CD4-positive, alpha-beta T cell (primary cell): Measurements from ENCODE around the gene RBMS3. TPM values are rescaled to one million over a fixed set of nuclear protein-coding genes. Genes with fewer than 3 reads are reported as not detected.

Experiments used
- ATAC-seq: fragments of 200-7000 bp; cut with Tn5 transposase; one replicate; pipeline ENCODE4 v1.10.0; 2022; ENCODE audit warnings: mild to moderate bottlenecking; ENCODE audit not compliant: poor library complexity
- CTCF ChIA-PET: fragments of 350-600 bp; sonication (Branson Sonifier 250); formaldehyde crosslinking; loops from one replicate; lab custom pipeline; 2021; ENCODE audit warnings: antibody characterized with exemption, inconsistent platforms; lab: Charles Lee
- POLR2A ChIA-PET: fragments of 350-600 bp; sonication (Branson Sonifier 250); formaldehyde crosslinking; loops from one replicate; lab custom pipeline; 2021; ENCODE audit warnings: antibody characterized with exemption, inconsistent platforms; lab: Charles Lee
- DNase-seq, 14 experiments: peaks; one replicate each; pipeline ENCODE4 v3.0.0-alpha.2; 2013 to 2020; ENCODE audit warnings: mixed read lengths in 2 of 14
- H3K27ac ChIP-seq, 2 donors: one replicate each; pipeline versions ENCODE4 v1.5.1 to v1.7.0; 2013; ENCODE audit warnings: low read length in 2 of 2, low read depth in 1 of 2, mild to moderate bottlenecking in 1 of 2
- H3K27me3 ChIP-seq, 2 experiments: 1 replicate in 1 of 2; 2 replicates in 1 of 2; pipeline versions ENCODE4 v1.6.1 to v1.7.0; 2013; ENCODE audit warnings: low read length in 2 of 2, control low read depth in 1 of 2, mild to moderate bottlenecking in 1 of 2, moderate library complexity in 1 of 2; ENCODE audit not compliant: insufficient read depth in 2 of 2, control insufficient read depth in 1 of 2
- H3K36me3 ChIP-seq: one replicate; pipeline ENCODE4 v1.6.1; 2013; ENCODE audit warnings: low read length, control low read depth; ENCODE audit not compliant: insufficient read depth
- H3K4me1 ChIP-seq: one replicate; pipeline ENCODE4 v1.6.1; 2013; ENCODE audit warnings: low read length, control low read depth; ENCODE audit not compliant: insufficient read depth
- H3K4me3 ChIP-seq: one replicate; pipeline ENCODE4 v1.5.1; 2013; ENCODE audit warnings: mild to moderate bottlenecking, low read length, moderate library complexity
- H3K9me3 ChIP-seq, 2 experiments: 1 replicate in 1 of 2; 2 replicates in 1 of 2; pipeline versions ENCODE4 v1.6.1 to v1.7.0; 2013; ENCODE audit warnings: low read length in 2 of 2, mild to moderate bottlenecking in 2 of 2, control low read depth in 1 of 2, moderate library complexity in 1 of 2; ENCODE audit not compliant: control insufficient read depth in 1 of 2, insufficient read depth in 1 of 2
- H3K27ac Mint-ChIP-seq: one replicate; pipeline ENCODE4 v1.8.0; 2020; ENCODE audit warnings: mixed read lengths
- H3K27me3 Mint-ChIP-seq: one replicate; pipeline ENCODE4 v1.8.0; 2021; ENCODE audit warnings: mixed read lengths
- H3K36me3 Mint-ChIP-seq: one replicate; pipeline ENCODE4 v1.8.0; 2021; ENCODE audit warnings: low read depth, mixed read lengths
- H3K4me1 Mint-ChIP-seq: one replicate; pipeline ENCODE4 v1.8.0; 2021; ENCODE audit warnings: low read depth, mixed read lengths
- H3K4me3 Mint-ChIP-seq: one replicate; pipeline ENCODE4 v1.8.0; 2020; ENCODE audit warnings: mild to moderate bottlenecking, mixed read lengths
- H3K9me3 Mint-ChIP-seq: one replicate; pipeline ENCODE4 v1.8.0; 2020; ENCODE audit warnings: mixed read lengths
- intact Hi-C, 2 experiments: fragments of 100-400 bp; cut with DNase I in 1 of 2; cut with micrococcal nuclease in 1 of 2; formaldehyde crosslinking; loops; one replicate each; pipeline versions ENCODE4 v1.15.1 to v1.9.0; 2023 to 2025; cut with DNase I, micrococcal nuclease
- total RNA-seq, 174 experiments: library from RNA in 2 of 174; stranded (reverse) in 2 of 174; gene quantifications; one replicate each; pipeline ENCODE4 v1.2.3 and lab custom pipeline; 2021 to 2026
- TF ChIP-seq, protein P1 (sequence below): fragments of 200-600 bp; IDR thresholded peaks from one replicate; pipeline ENCODE4 v1.8.0; 2022; ENCODE audit warnings: antibody characterized with exemption, mild to moderate bottlenecking

Gene RBMS3
- total RNA-seq, 2 experiments from 2014 or later = 1.6 to 1.7 TPM

- Mint-ChIP-seq H3K27me3 (peaks cover 28% of the 10 kb centered on the region), H3K4me3 (no peak overlapping the region), H3K36me3 (no peaks in the 10 kb centered on the region), H3K27ac (no peak overlapping the region), H3K9me3 (peaks cover 4% of the 10 kb centered on the region), H3K4me1 (no peaks in the 10 kb centered on the region)
- ChIA-PET POLR2A (no interaction called here), CTCF (no interaction called here)
- no peak overlapping the region for H3K27ac ChIP-seq
- ATAC-seq = no peak
- H3K4me1 ChIP-seq = no peaks in the 10 kb centered on the region
- intact Hi-C loops = no loop called here
- no peaks in the 10 kb centered on the region for H3K36me3 ChIP-seq
- no peaks in the 10 kb centered on the region for H3K27me3 ChIP-seq
- H3K4me3 ChIP-seq = no peak overlapping the region
- no peak for DNase-seq
- TF ChIP-seq, protein P1, sequence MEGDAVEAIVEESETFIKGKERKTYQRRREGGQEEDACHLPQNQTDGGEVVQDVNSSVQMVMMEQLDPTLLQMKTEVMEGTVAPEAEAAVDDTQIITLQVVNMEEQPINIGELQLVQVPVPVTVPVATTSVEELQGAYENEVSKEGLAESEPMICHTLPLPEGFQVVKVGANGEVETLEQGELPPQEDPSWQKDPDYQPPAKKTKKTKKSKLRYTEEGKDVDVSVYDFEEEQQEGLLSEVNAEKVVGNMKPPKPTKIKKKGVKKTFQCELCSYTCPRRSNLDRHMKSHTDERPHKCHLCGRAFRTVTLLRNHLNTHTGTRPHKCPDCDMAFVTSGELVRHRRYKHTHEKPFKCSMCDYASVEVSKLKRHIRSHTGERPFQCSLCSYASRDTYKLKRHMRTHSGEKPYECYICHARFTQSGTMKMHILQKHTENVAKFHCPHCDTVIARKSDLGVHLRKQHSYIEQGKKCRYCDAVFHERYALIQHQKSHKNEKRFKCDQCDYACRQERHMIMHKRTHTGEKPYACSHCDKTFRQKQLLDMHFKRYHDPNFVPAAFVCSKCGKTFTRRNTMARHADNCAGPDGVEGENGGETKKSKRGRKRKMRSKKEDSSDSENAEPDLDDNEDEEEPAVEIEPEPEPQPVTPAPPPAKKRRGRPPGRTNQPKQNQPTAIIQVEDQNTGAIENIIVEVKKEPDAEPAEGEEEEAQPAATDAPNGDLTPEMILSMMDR = no peak
- H3K9me3 ChIP-seq = no peaks in the 10 kb centered on the region
Measured at GRCh38 chr3:29972320-29972993, 691.6 kb downstream of the RBMS3 start.

GRCh38 chr3:29973763-29974162, 692.9 kb downstream of the RBMS3 start:
- Histone ChIP-seq H3K9me3 (no peaks in the 10 kb centered on the region), H3K4me1 (no peaks in the 10 kb centered on the region), H3K36me3 (no peaks in the 10 kb centered on the region), H3K4me3 (no peak overlapping the region), H3K27ac (no peak overlapping the region), H3K27me3 (peaks cover 0 to 3% of the 10 kb centered on the region in 2 experiments)
- intact Hi-C loops = no loop called here
- Mint-ChIP-seq H3K4me3 (no peak overlapping the region), H3K36me3 (no peaks in the 10 kb centered on the region), H3K9me3 (peaks cover 4% of the 10 kb centered on the region), H3K27me3 (peaks cover 27% of the 10 kb centered on the region), H3K27ac (no peak overlapping the region), H3K4me1 (no peaks in the 10 kb centered on the region)
- ATAC-seq (no peak), DNase-seq (no peak)
- CTCF ChIA-PET = no interaction called here
- POLR2A ChIA-PET = no interaction called here
- TF ChIP-seq, protein P1 = no peak

DNA sequence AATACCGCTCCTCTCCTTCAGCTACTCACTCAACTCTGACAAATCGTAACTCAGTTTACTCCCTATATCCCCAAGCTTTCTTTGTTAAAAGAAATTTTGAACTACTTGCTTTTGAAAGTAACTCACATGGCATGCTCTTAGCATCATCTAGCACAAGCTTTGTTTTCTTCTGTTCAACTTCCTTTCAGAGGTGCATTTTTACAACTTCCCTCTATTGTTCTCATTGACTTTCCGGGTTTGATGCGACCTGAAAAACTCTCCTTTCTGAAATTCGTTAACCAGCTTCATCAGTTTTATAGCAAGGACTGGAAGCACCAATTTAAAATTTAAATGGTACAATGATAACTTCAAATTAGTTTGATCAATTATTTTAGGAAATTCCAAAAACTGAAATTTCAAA, 696.0 kb downstream of the RBMS3 start:
- POLR2A ChIA-PET = no interaction called here

More for the DNA sequence above, 696.0 kb downstream of the RBMS3 start:
- no peak overlapping the region for H3K27ac Mint-ChIP-seq
- intact Hi-C loops = no loop called here
- no peak overlapping the region for H3K27ac ChIP-seq
- H3K4me3 Mint-ChIP-seq = no peak overlapping the region
- TF ChIP-seq, protein P1 = no peak
- peaks cover 0 to 3% of the 10 kb centered on the region in 2 experiments for H3K27me3 ChIP-seq
- H3K4me3 ChIP-seq = no peak overlapping the region
- no peaks in the 10 kb centered on the region for H3K4me1 Mint-ChIP-seq
- H3K36me3 Mint-ChIP-seq = no peaks in the 10 kb centered on the region
- CTCF ChIA-PET = no interaction called here
- H3K4me1 ChIP-seq = no peaks in the 10 kb centered on the region
- no peak for DNase-seq
- no peaks in the 10 kb centered on the region for H3K9me3 ChIP-seq
- H3K27me3 Mint-ChIP-seq = peaks cover 35% of the 10 kb centered on the region
- ATAC-seq = no peak
- peaks cover 4% of the 10 kb centered on the region for H3K9me3 Mint-ChIP-seq
- no peaks in the 10 kb centered on the region for H3K36me3 ChIP-seq
